ENCODE data around the gene LIN54. TPM values are rescaled to one million over a fixed set of nuclear protein-coding genes. Genes with fewer than 3 reads are reported as not detected.

The LIN54 gene
- total and polyA plus RNA-seq, 9 of the 15 experiments (the other 6 are each of a cell fraction or from before 2014, with no cell fraction given), result 2.2 to 22.5 (median 15.8) TPM

DNA sequence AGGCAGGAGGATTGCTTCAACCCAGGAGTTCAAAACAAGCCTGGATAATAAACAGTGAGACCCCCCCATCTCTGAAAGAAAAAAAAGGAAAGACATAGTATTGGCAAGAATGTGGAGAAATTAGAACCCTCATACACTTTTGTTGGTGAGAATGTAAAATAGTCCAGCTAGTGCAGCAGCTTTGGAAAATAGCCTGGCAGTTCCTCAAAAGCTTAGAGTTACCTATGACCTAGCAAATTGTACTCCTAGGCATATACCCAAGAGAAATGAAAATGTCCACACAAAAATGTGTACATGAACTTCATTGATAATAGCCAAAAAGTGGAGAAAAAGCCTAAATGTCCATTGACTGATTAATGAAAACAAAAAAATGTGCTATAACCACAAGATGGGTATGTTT lies 88.8 kb downstream of the LIN54 start:
- H3K27ac ChIP-seq (ENCODE audit: extremely low read depth, low read depth, low read length), result no peak overlapping the region
- intact Hi-C loops (cut with micrococcal nuclease) (no loop called here), in situ Hi-C loops (cut with MboI) (no loop called here)
- ChIA-PET CTCF (ENCODE audit: low intra/inter-chr PET ratio) (no interaction called here), POLR2A (interaction anchor here (0.6 to 1.1 kb wide), 2 partner anchors 15 to 22 kb away, joined by 3 read pairs; partner anchors contain the start of gene THAP9)
- no peak overlapping the region for H3K9ac ChIP-seq (ENCODE audit: insufficient read depth in 1 of 2, low read depth in 2 of 2, low read length in 2 of 2)
- no peak overlapping the region for H3K4me2 ChIP-seq (ENCODE audit: insufficient read depth, low read length)
- ATAC-seq (peak; percentile 54; the same call in 2 of the 3 replicates), DNase-seq (ENCODE audit: extremely low read depth in 1 of 4, low spot score in 3 of 4) (no peak), FAIRE-seq (no peak)
- no peaks in the 10 kb centered on the region for H3K79me2 ChIP-seq (ENCODE audit: control insufficient read depth, insufficient read depth, low read length)
- no peaks in the 10 kb centered on the region for H3K9me3 ChIP-seq (replicated peaks; ENCODE audit: control insufficient read depth, insufficient read depth, low read depth, low read length)
- peaks cover 15% of the 10 kb centered on the region; the same call in 2 of the 3 replicates for H3K36me3 ChIP-seq (ENCODE audit: control insufficient read depth, insufficient read depth, low read length)
- H4K20me1 ChIP-seq (replicated peaks; ENCODE audit: control insufficient read depth, insufficient read depth, low read length), result no peaks in the 10 kb centered on the region
- no peak overlapping the region for H2AFZ ChIP-seq (ENCODE audit: low read depth, low read length)
- no peaks in the 10 kb centered on the region for H3K9me1 ChIP-seq (ENCODE audit: control insufficient read depth, insufficient read depth, low read length)
- no peaks in the 10 kb centered on the region for H3K27me3 ChIP-seq (ENCODE audit: control insufficient read depth in 2 of 2, insufficient read depth in 2 of 2, low read length in 2 of 2)
- BruUV-seq (replicated peaks), result no TSS peak
- H3K4me3 ChIP-seq, result no peak overlapping the region
- TF ChIP-seq ZNF408 (CRISPR knock-in tag; IDR thresholded peaks at IDR 0.05; ENCODE audit: low read depth) (no peak), NFE2L1 (tag; IDR thresholded peaks at IDR 0.05; ENCODE audit: borderline replicate concordance, low read depth) (no peak), ZZZ3 (IDR thresholded peaks at IDR 0.05) (no peak), ZNF668 (CRISPR knock-in tag; IDR thresholded peaks at IDR 0.05) (no peak)
- TF ChIP-seq, protein P1, sequence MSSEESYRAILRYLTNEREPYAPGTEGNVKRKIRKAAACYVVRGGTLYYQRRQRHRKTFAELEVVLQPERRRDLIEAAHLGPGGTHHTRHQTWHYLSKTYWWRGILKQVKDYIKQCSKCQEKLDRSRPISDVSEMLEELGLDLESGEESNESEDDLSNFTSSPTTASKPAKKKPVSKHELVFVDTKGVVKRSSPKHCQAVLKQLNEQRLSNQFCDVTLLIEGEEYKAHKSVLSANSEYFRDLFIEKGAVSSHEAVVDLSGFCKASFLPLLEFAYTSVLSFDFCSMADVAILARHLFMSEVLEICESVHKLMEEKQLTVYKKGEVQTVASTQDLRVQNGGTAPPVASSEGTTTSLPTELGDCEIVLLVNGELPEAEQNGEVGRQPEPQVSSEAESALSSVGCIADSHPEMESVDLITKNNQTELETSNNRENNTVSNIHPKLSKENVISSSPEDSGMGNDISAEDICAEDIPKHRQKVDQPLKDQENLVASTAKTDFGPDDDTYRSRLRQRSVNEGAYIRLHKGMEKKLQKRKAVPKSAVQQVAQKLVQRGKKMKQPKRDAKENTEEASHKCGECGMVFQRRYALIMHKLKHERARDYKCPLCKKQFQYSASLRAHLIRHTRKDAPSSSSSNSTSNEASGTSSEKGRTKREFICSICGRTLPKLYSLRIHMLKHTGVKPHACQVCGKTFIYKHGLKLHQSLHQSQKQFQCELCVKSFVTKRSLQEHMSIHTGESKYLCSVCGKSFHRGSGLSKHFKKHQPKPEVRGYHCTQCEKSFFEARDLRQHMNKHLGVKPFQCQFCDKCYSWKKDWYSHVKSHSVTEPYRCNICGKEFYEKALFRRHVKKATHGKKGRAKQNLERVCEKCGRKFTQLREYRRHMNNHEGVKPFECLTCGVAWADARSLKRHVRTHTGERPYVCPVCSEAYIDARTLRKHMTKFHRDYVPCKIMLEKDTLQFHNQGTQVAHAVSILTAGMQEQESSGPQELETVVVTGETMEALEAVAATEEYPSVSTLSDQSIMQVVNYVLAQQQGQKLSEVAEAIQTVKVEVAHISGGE (CRISPR knock-in tag; IDR thresholded peaks at IDR 0.05), result no peak
- no peaks in the 10 kb centered on the region for H3K4me1 ChIP-seq (replicated peaks in 1 of 2; ENCODE audit: control insufficient read depth in 2 of 2, insufficient read depth in 2 of 2, low read length in 2 of 2)
